ENCODE measurements around the gene SENP5.
"Not testable (repeated sequence)": the region's sequence is repeated elsewhere in the genome, so short reads cannot be mapped to it uniquely, and the experiment has no call there.

- not testable (repeated sequence) for TF ChIP-seq MYBL2 (IDR thresholded peaks at IDR 0.05; ENCODE audit: low read depth); MYBL2 (CRISPR knock-in tag; IDR thresholded peaks at IDR 0.05; ENCODE audit: borderline replicate concordance); HDAC3 (IDR thresholded peaks at IDR 0.05; ENCODE audit: borderline replicate concordance, partially characterized antibody)
These were observed 38.1 kb upstream of the SENP5 start for GRCh38 chr3:196829651-196830050.

Measured in K562 (cell line).